HG03457 (cell line): ENCODE data around the gene RAD54L.

ENCODE experiments used
- ATAC-seq: cut with Tn5 transposase; IDR thresholded peaks from one replicate; pipeline ENCODE4 v1.9.1; 2021; ENCODE audit warnings: moderate number of reproducible peaks; ENCODE audit not compliant: unreplicated experiment

RAD54L gene

DNA sequence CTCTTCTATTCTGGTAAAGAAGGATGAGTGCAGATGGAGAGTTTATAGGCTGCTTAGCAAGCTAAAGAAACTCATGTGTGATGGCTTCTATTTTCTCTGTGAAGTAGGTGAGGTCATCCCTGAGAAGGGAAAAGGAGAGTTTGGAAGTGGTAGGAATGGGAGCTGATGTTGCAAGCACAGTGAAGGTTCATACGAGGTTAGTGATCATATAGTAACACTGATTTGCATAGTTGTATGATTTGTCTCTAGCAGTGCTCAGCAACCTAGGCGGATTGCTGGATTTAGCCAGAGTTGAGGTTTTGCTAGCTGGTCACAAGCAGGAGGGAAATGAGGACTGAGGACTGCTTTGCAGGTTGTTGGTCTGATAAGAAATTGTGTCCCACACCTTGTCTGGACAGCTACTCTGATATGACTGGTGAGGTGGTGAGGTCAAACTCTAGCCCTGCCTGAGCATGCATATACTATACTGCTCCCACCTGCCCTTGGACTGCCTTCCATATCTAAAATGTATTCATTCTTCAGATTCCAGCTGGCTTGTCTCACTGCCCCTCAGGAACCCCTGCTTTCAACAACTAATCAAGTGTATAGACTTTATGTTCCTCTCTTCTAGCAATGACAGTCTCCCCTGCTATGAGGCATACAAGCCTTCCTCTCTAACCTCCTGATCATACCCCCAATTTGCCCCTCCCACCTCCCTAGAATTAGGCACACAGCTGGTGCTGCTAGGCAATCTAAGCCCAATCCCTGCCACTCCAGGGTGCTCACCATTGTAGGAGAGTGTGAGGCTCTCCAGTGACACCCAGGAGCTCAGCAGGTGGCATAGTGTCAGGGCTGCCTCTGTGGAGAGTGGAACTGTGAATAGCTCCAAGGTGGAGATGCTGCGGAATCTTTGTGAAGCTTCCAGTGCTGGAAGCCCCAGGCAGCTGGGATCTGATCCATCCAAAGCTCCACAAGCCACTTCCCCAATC is 37.3 kb downstream of the RAD54L start:
- no peak for ATAC-seq

DNA sequence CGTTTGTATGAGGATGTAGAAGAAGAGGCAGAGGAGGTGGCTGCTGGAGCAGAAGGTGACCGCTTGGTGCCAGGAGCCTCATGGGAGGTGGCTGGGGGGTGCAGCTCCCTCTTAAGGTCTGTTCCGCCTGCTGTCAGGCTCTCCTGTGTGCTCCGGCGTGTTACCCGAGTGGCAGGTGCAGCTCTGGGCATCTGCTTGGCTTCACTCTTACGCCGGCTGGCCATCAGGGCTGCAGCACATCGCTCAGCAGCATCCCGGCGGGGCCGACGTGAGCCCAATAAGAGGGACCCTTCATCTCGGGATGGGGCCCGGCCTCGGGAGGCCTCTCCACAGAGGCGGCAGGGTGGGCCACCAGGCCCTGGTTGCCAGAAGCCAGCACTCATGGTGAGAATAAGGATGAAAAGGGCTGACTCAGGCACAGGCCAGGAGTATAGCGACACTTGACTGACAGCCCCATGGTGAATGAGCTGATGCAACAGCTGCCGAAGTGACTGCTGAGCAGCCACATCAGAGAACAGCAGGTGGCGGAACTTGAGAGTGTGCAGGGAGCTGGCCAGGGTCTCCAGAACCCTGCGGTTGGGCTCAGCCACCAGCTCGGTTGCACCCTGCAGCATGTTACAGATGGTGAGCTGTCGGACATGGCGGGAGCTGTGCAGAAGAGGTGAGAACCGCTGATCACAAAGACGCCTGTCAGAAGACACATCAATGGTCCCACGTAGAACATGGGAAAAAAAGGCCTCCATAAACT is 38.3 kb downstream of the RAD54L start:
- ATAC-seq, result no peak

DNA sequence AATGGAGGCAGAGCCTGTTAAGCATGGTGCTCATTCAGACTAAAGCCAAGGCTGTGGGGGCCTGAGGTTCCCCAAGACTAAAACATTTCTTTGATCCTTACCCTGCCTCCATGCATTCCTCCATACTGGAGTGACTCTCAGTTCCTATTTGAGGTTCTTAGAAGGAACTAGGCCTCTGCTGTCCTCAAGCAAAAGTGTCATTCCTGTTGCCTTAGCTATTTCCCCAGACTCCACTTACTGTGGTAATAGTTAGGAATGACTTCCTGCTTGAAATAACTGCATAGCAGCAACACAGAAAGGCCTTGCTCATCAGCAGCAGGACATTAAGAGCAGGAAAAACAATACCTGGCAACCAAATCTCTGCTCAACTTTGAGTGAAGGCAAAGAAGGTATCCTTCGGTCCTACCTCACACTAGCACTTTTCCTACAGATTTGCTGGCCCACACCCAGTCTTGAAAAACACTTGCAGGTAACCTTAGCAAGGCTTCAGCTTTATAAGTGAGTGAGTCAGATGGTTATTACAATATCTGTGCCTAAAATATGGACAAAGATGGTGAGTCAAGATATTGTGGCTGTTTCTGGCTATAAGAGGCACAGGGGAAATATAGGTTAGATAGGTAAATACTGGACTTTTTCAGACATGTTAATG is 41.0 kb downstream of the RAD54L start:
- no peak for ATAC-seq

DNA sequence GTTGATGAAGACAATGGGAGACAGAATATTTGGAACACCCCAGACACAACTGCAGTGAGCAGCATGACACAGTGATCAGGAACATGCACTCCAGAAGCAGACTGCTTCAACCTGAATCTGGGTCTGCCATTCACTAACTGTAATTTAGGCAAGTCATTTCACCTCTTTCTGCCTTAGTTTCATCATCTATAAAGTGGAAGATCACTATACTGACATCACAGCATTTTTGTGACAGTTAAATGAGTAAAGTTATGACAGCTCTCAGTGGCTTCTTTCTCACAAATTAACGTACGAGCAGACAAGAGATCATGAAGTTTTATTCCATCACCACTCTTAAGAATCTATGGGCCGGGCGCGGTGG is 41.6 kb downstream of the RAD54L start:
- ATAC-seq, result no peak

DNA sequence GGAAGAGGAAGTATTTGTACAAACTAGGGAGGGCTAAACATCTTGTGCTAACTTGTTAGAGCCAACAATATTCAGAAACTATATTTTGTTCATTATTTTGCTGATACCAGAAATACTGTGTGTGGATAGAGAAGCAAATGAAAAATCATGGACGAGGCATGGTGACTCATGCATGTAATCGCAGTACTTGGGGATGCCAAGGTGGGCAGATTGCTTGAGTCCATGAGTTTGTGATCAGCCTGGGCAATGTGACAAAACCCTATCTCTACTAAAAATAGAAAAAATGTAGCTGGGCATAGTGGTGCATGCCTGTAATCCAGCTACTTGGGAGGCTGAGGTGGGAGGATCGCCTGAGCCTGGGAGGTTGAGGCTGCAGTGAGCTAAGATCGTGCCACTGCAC is 42.4 kb downstream of the RAD54L start:
- no peak for ATAC-seq

DNA sequence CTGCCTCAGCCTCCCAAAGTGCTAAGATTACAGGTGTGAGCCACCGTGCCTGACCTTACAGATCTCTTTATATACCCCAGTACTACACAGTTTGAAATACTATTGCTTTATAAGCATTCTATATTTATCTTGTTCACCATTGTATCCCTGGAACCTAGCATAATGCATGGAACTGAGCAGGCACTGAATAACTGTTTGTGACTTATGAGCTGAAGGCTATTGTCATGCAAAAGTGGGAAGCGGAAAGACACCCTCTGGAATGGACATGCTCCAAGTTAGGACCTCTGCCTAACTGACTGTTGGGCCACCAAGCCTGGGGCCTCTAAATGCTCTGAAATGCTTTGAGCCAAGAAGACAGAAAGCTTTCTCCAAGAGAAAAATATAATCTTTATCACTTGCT is 47.7 kb downstream of the RAD54L start:
- ATAC-seq, result no peak

DNA sequence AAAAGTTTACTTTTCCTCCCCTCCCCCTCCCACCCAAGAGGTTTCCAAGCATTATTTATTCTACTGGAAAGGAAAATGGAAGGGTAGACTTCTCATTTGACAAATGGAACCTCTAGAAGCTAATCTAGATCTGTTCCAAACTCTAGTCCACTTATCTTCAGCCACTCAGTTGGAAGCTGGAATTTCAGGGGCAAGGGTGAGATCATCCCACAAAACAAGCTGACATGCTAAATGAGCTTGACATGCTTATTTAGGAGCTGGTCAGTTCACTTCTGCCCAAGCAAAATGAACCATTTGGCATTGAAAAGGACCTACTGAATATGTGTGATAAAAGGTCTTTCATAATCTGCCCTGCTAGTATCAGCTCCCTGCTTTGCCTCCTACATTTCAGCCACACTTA is 50.8 kb downstream of the RAD54L start:
- no peak for ATAC-seq

DNA sequence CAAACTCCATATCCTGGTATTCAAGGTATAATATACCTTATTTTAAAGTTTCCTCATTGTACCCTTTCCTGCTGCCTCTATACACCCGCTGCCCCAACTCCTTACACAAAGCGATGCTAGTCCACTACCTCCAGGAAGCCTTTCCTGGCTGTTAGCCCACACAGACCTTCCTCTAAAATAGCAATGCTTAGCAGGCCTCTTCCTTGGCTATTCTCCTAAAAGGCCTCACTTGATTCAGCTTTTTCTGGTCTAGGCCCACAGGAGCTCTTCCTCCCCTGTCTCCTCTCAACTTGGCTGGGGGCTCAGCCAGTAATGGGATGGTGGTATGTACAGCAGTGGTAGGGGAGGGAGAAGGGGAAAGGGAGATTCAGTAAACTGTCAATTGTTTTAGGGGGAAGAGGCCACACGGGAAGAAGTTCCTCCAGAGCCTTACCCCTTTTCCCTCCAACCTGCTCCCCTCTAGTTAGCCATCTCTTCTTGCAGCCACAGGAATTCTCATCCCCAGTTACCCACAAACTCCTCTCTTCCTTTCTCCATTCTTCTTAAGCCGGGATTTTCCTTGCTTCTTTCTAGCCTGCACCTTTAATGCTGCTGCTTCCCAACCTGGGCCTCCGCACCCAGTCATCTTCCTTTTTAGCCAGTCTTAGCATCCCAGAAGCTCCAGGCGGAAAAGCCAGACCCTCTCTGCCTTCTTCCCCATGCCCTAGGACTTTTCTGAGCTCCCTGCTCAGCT is 53.3 kb downstream of the RAD54L start:
- no peak for ATAC-seq

DNA sequence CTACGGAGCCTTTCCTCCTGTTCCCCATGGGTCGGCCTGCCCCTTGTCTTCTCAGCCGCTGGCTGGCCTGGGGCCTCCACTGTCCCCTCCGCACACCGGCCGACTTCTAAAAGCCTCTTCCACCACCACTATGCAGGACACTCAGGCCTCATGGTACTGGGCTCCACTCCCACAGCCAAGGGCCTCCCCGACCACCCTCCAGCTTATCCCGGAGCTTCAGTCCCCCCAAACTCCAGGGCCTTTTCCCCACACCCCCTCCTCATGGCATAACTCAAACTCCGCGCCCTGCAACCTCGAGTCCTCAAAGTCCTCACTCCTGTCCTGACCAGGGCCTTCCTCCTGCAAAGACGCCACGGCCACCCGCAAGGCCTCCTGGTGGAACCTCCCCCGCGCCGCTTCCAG is 53.8 kb downstream of the RAD54L start:
- no peak for ATAC-seq

DNA sequence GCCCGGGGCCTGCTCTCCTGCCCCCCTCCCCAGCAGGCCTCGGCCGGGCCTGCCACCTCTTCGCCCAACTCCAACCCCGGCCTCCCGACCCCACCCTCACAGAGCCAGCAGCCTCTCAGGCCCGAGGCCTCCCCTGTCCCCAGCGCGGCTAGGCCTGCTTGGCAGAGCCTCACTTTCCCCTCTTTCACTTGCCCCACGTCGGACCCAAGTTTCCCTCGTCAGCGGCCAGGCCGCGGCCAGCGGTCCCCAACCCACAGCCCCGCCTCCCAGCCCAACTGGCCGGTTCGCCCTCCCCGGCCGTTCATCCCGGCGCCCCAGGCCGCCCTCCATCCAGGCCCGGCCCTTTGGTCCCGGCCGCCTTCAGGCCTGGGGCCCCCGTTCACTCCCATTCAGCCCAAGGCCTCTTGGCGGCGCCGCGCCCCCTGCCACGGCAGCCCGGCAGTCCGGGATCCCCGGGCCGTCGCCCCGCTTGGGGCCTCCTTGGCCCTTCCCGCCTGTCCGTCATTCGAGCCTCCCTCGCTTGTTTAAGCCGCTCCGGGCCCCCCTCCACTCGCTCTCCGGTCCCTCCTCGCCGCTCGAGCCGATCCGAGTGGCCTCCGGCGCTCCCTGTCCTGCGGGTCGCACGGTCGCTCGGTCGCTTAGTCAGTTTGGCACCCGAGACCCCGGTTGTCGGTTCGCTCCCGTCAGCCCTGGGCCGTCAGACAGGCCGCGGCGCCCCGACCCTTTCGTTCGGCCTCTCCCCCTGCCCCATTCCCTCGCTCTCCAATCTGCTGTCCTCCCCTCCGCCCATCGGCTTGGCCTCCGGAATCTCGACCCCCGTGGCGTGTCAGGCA is 54.5 kb downstream of the RAD54L start:
- ATAC-seq, result no peak

DNA sequence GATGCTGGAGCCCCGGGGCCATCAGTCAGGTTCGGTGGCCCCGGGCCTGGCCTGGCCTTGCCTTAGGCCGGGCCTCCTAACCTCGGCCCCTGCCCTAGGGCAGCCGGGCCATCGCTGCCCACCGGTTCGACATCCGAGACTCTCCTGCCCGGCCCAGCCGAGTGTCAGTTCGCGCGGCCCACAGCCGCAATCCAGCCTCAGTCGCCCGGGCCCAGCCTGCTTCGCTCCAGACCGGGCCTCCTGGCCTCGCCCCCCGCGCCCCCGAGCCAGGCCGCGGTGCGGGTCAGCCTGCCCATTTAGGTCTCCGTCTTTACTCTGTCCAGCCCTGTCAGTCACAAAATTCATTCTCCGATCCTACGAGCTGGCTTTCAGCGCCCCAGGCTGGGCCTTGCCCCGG is 55.1 kb downstream of the RAD54L start:
- ATAC-seq, result peak; percentile 5

DNA sequence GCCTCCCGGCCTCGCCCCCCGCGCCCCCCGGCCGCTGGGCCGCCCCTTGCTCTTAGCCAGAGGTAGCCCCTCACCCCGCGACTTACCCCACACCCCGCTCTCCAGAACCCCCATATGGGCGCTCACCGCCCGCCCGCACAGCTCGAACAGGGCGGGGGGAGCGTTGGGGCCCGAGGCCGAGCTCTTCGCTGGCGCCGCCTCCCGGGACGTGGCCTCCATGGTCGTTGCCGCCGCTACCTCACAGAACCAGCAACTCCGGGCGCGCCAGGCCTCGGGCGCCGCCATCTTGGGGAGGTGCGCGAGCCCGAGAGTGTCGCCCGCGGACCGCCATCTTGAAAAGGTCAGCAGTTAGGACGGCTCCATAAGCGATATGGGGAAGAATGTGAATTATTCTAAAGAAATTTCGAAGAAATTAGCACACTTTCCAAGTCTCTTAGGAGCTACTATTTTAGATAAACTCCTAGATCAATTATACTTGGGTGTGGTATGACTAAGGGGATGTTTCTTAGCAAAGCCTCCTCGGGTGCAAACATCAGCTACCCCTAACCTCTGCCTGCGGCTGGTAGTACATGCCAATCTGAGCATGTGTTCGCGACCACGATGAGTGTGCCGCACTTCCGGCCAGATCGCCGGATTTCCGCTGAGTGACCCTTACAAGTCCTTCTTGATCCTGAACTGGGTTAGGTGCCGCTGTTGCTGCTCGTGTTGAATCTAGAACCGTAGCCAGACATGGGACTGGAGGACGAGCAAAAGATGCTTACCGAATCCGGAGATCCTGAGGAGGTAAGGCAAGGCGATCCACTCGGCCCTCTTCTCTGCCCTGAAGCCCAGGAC is 55.7 kb downstream of the RAD54L start, which contains the start of the genes LRRC41 and UQCRH:
TSS of gene LRRC41 (minus strand) at position 579 of the 834 bp plus-strand sequence. CDS start at position 285, 294 bp downstream.
TSS of gene UQCRH (plus strand) at position 661 of the 834 bp plus-strand sequence. CDS start at position 730, 69 bp downstream.
- peak; percentile 67 for ATAC-seq

DNA sequence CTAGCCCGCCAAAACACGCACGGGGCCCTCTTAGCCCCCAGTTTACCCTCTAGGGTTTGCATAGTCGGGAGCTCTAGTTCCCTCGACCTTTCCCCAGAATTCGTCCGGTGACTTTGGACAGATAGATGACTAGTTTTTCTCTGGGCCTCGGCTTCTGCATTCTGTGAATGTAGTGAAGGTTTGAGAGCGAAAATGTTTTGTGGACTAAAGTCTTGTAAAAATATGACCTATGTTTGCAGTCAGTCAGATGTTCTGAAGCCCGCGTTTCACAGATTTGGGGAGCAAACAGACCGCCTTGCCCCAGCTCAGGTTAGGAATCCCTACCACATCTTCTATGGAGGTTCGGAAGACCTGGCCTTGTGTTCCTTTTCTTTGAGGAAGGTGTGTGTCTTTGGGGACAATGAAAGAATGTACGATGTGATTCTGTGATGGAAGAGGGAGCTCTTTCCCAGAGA is 56.3 kb downstream of the RAD54L start:
- ATAC-seq, result no peak

DNA sequence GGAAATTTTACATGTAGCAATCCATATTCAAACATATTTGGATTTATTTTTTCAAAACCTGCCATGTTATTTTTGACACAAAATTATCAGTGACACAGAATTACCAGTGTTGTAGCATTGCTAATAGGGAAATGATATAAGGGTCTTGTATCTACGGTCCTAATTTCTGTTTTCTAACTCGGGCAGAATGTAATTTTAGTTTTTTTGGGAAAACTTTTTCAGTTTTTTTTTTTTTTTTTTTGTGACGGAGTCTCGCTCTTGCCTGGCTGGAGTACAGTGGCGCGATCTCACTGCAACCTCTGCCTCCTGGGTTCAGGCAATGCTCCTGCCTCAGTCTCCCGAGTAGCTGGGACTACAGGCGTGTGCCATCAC is 58.6 kb downstream of the RAD54L start:
- ATAC-seq, result no peak

DNA sequence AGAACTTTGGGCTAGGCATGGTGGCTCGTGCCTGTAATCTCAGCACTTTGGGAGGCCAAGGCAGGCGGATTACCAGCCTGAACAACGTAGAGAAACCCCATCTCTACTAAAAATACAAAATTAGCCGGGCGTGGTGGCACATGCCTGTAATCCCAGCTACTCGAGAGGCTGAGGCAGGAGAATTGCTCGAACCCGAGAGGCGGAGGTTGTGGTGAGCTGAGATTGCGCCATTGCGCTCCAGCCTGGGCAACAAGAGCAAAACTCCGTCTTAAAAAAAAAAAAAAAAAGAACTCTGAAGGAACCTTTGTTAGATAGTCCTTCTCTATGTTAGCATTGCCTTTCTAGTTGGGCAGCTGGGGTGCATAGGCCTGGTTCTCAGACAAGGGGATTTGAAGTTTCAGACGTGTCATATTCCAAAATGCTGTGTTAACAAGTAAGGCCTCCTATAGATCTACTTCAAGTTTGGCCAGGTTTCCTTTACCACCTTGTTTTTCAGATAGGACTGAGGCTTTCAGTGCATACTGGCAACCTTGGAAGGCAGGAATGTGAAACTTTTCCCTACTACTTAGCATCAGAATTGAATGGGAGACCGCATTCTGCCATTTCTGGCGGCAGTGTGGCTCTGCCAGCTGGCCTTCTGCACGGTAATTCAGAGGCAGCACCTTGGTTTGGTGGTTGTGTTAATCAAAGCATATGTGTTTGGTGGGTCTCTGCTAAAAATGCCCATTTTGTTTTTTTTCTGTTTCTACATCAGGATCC is 62.0 kb downstream of the RAD54L start:
- ATAC-seq, result no peak

DNA sequence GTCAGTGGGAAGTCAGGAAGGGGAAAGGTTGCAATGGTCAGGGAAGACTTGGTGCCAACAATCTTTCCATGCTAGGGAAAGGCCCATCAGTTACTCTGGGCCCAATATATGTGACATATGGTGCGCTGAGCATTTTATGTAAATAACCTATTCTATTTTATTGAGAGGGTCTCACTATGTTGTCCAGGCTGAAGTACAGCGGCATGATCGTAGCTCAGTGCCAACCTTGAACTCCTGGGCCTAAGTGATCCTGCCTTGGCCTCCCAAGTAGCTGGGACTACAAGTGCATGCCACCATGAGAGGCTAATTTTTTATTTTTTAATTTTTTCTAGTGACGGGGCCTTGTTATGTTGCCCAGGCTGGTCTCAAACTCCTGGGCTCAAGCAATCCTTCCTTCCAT is 62.8 kb downstream of the RAD54L start:
- no peak for ATAC-seq

DNA sequence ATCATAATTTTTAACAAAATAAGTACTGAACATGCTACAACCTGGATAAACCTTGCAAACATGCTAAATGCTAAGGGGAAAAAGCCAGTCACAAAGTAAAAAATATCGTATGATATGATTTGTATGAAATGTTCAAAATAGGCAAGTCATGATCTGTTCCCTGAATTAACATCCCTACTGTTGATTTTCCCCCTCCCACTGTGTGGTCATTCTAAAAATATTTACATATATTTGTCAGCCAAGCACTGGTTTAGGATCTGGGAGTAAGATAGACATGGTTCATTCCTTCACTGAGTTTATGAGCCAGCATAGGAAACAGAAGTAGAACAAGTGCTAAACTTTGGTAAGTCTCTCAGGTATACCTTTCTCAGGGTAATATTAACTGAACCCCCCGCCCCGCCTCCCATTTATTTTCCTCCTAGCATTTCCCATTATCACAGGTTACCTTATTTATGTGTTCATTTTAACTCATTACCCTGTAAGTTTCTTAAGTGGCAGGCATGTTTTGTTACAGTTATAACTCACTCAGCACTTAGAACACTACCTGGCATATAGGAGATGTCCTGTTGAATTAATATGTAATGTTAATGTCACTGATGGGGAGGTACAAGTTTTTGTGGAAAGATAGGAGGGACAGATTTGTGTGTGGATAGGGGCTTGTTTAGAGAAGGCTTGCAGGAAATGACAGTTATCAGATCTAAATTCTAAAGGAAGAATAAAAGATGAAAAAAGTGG is 68.3 kb downstream of the RAD54L start:
- ATAC-seq, result no peak

DNA sequence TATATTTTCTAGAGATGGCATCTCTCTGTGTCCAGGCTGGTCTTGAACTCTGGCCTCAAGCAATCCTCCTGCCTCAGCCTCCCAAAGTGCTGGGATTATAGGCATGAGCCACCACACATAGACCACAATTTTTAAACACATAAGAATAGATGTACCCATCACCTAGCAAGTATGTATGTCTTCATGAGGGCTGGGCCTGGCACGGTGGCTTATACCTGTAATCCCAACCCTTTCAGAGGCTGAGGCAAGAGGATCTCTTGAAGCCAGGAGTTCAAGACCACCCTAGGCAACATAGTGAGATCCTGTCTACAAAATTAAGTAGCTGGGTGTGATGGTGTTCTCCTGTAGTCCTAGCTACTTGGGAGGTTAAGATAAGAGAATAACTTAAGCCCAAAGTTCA is 69.8 kb downstream of the RAD54L start:
- ATAC-seq, result no peak
